ENCODE results near the gene TNFRSF21. TPM values are rescaled to one million over a fixed set of nuclear protein-coding genes. Genes with fewer than 3 reads are reported as not detected.

The TNFRSF21 gene
- total RNA-seq, 2 experiments from 2014 or later, result 28.1 to 36.5 TPM

DNA sequence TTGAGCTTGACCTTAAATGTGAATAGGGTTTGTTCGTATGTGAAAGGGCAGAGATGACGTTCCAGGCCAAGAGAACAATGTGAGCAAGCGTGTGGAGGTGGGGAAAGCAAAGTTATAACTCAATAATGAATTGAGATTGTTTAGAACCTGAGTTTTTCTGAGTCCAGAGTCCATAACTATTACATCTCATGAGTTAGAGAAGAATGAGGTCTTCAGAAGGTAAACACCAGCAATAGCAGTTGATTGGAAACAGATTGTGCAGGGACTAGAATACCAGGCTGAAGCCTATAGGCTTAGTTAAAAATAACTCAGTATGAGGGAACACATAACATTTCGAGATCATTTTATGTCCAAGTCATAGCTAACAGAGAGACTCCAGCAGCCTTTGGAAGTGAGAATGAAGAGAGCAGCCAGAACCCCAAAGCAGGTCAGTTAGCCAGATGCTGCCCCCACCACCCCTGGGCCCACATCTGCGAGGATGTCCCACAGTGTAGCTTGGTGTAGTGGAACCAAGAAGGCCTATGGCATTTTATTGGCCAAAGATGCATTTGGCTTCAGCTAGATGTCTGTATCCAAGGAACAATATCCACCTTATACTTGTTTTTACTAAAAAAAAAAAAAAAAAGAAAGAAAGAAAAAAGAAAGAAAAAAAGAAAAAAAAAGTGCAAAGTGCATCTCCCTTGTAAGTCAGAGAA is 121.7 kb downstream of the TNFRSF21 start:
- no peak overlapping the region for H3K4me3 ChIP-seq (ENCODE audit: low read depth, low read length, poor library complexity, severe bottlenecking)
- H3K36me3 ChIP-seq (ENCODE audit: insufficient read depth, low read length), result no peaks in the 10 kb centered on the region
- no peaks in the 10 kb centered on the region for H3K9me3 ChIP-seq (ENCODE audit: low read length)
- TF ChIP-seq, protein P1, sequence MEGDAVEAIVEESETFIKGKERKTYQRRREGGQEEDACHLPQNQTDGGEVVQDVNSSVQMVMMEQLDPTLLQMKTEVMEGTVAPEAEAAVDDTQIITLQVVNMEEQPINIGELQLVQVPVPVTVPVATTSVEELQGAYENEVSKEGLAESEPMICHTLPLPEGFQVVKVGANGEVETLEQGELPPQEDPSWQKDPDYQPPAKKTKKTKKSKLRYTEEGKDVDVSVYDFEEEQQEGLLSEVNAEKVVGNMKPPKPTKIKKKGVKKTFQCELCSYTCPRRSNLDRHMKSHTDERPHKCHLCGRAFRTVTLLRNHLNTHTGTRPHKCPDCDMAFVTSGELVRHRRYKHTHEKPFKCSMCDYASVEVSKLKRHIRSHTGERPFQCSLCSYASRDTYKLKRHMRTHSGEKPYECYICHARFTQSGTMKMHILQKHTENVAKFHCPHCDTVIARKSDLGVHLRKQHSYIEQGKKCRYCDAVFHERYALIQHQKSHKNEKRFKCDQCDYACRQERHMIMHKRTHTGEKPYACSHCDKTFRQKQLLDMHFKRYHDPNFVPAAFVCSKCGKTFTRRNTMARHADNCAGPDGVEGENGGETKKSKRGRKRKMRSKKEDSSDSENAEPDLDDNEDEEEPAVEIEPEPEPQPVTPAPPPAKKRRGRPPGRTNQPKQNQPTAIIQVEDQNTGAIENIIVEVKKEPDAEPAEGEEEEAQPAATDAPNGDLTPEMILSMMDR (conservative IDR thresholded peaks at IDR 0.05; ENCODE audit: low read length), result no peak
- TF ChIP-seq EZH2phosphoT487 (IDR thresholded peaks at IDR 0.05; ENCODE audit: borderline replicate concordance, low read depth, low read length), result no peak
- no peak overlapping the region; the same call in 1 of the 2 replicates for H2AFZ ChIP-seq (ENCODE audit: low read length)
- ChIA-PET POLR2A (interaction anchor here (0.7 to 1.1 kb wide), 5 partner anchors 10 to 1231 kb away, joined by 3 to 6 read pairs (median 3); no protein-coding TSS in a partner anchor), CTCF (ENCODE audit: unreplicated experiment) (interaction anchor here (0.6 kb wide), 1 partner anchor 17 kb away, joined by 3 read pairs; no protein-coding TSS in a partner anchor)
- no peak overlapping the region for H3K4me2 ChIP-seq (ENCODE audit: low read length)
- H3K9me2 ChIP-seq (ENCODE audit: insufficient read depth, low read length), result no peaks in the 10 kb centered on the region
- DNase-seq (ENCODE audit: low spot score), result no peak
- H4K20me1 ChIP-seq (ENCODE audit: insufficient read depth, low read length), result no peaks in the 10 kb centered on the region
- BruUV-seq (replicated peaks), result no TSS peak
- H3K79me2 ChIP-seq (ENCODE audit: insufficient read depth, low read depth, low read length), result no peaks in the 10 kb centered on the region
- intact Hi-C loops (cut with micrococcal nuclease; ENCODE audit: unreplicated experiment), result no loop called here
- no peak overlapping the region for H3K27ac ChIP-seq (ENCODE audit: low read depth, low read length, poor library complexity, severe bottlenecking)
- H3K4me1 ChIP-seq (ENCODE audit: insufficient read depth, low read length, poor library complexity, severe bottlenecking), result no peaks in the 10 kb centered on the region

DNA sequence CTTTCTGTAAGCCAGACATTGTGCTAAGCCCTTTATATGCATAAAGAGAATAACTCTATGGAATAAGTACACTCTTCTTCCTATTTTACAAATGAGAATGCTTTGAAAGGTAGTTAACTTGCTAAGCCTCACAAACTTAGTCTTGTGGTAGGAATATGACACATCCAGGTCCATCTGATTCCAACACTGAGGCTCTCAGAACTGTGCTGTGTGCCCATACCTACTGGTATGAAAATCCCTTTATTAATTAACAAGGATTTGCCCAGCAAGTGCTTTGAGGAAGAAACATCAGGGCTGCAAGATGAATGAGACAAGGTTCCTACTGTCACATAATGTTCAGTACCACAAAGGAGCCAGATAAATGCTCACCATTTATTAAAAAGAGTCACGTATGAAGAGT is 122.6 kb downstream of the TNFRSF21 start:
- no peak overlapping the region for H3K4me2 ChIP-seq (ENCODE audit: low read length)
- no peak for TF ChIP-seq EZH2phosphoT487 (IDR thresholded peaks at IDR 0.05; ENCODE audit: borderline replicate concordance, low read depth, low read length)
- TF ChIP-seq, protein P1 (conservative IDR thresholded peaks at IDR 0.05; ENCODE audit: low read length), result no peak
- no peaks in the 10 kb centered on the region for H3K9me2 ChIP-seq (ENCODE audit: insufficient read depth, low read length)
- intact Hi-C loops (cut with micrococcal nuclease; ENCODE audit: unreplicated experiment), result no loop called here
- no TSS peak for BruUV-seq (replicated peaks)
- no peak overlapping the region for H3K27ac ChIP-seq (ENCODE audit: low read depth, low read length, poor library complexity, severe bottlenecking)
- no peaks in the 10 kb centered on the region for H3K9me3 ChIP-seq (ENCODE audit: low read length)
- peak overlapping the region; percentile 37; the same call in 1 of the 2 replicates for H2AFZ ChIP-seq (ENCODE audit: low read length)
- ChIA-PET POLR2A (interaction anchor here (1.1 to 1.3 kb wide), 3 partner anchors 11 to 71 kb away, joined by 3 to 5 read pairs (median 4); no protein-coding TSS in a partner anchor), CTCF (ENCODE audit: unreplicated experiment) (interaction anchor here (0.6 kb wide), 1 partner anchor 16 kb away, joined by 3 read pairs; no protein-coding TSS in a partner anchor)
- no peak overlapping the region for H3K4me3 ChIP-seq (ENCODE audit: low read depth, low read length, poor library complexity, severe bottlenecking)
- no peaks in the 10 kb centered on the region for H3K79me2 ChIP-seq (ENCODE audit: insufficient read depth, low read depth, low read length)
- DNase-seq (ENCODE audit: low spot score), result no peak
- H3K4me1 ChIP-seq (ENCODE audit: insufficient read depth, low read length, poor library complexity, severe bottlenecking), result no peaks in the 10 kb centered on the region
- H4K20me1 ChIP-seq (ENCODE audit: insufficient read depth, low read length), result no peaks in the 10 kb centered on the region
- H3K36me3 ChIP-seq (ENCODE audit: insufficient read depth, low read length), result no peaks in the 10 kb centered on the region
